ENCODE measurements around the gene C16orf86. TPM values are rescaled to one million over a fixed set of nuclear protein-coding genes. Genes with fewer than 3 reads are reported as not detected.

The C16orf86 gene
- total RNA-seq, 3 donors from 2014 or later (not counting 1 experiment from before 2014, with no cell fraction given), result 3.5 to 4.4 (median 3.6) TPM

DNA sequence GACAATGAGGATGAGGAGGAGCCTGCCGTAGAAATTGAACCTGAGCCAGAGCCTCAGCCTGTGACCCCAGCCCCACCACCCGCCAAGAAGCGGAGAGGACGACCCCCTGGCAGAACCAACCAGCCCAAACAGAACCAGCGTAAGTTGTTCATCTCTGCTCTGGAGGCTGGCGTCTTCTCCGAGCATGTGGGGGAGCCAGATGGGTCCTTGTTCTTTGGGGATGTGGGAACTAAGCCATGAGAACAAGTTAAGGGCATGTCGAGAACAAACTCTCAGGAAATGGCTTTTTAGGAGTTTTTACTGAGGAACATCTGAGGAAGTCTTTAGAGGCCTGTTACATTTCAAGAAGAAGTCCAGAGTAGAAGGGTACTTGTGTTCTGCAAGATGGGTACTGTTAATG, 29.9 kb upstream of the C16orf86 start:
- H3K27ac Mint-ChIP-seq, result no peak overlapping the region
- WGBS (ENCODE audit: insufficient coverage), result over 99% methylated on average over 8 of the region's 8 CpGs
- Histone ChIP-seq H3K4me3 (ENCODE audit: low read length) (no peak overlapping the region), H3K27ac (ENCODE audit: low read length) (no peak overlapping the region), H3K27me3 (ENCODE audit: control insufficient read depth, insufficient read depth, low read length) (no peaks in the 10 kb centered on the region), H3K9me3 (ENCODE audit: control insufficient read depth, insufficient read depth, low read length) (no peaks in the 10 kb centered on the region), H3K36me3 (ENCODE audit: control insufficient read depth, insufficient read depth, low read length) (peaks cover 52% of the 10 kb centered on the region), H3K4me1 (ENCODE audit: control insufficient read depth, insufficient read depth, low read length) (no peaks in the 10 kb centered on the region)
- TF ChIP-seq CTCF (IDR thresholded peaks at IDR 0.05), result no peak
- H3K27me3 Mint-ChIP-seq (ENCODE audit: low read depth in 2 of 2), result no peaks in the 10 kb centered on the region
- H3K4me3 Mint-ChIP-seq, result no peak overlapping the region
- DNase-seq (no peak), ATAC-seq (no peak)
- intact Hi-C loops (cut with micrococcal nuclease), result no loop called here
- H3K36me3 Mint-ChIP-seq, result peaks cover 15% of the 10 kb centered on the region
- H3K4me1 Mint-ChIP-seq, result peaks cover 4 to 6% of the 10 kb centered on the region in 2 donors
- no peaks in the 10 kb centered on the region for H3K9me3 Mint-ChIP-seq

- Histone ChIP-seq H3K4me3 (ENCODE audit: low read length) (no peak overlapping the region), H3K36me3 (ENCODE audit: control insufficient read depth, insufficient read depth, low read length) (peaks cover 43% of the 10 kb centered on the region), H3K4me1 (ENCODE audit: control insufficient read depth, insufficient read depth, low read length) (no peaks in the 10 kb centered on the region), H3K27me3 (ENCODE audit: control insufficient read depth, insufficient read depth, low read length) (no peaks in the 10 kb centered on the region), H3K9me3 (ENCODE audit: control insufficient read depth, insufficient read depth, low read length) (no peaks in the 10 kb centered on the region), H3K27ac (ENCODE audit: low read length) (no peak overlapping the region)
- Mint-ChIP-seq H3K9me3 (no peaks in the 10 kb centered on the region), H3K4me3 (no peak overlapping the region), H3K4me1 (no peaks in the 10 kb centered on the region), H3K36me3 (peaks cover 8% of the 10 kb centered on the region), H3K27ac (no peak overlapping the region), H3K27me3 (ENCODE audit: low read depth in 2 of 2) (no peaks in the 10 kb centered on the region)
- no peak for TF ChIP-seq CTCF (IDR thresholded peaks at IDR 0.05)
- no peak for DNase-seq
- intact Hi-C loops (cut with micrococcal nuclease), result no loop called here
- WGBS (ENCODE audit: insufficient coverage), result 98% methylated on average over 12 of the region's 12 CpGs
- ATAC-seq, result no peak
Observed at GRCh38 chr16:67637625-67638024, 29.0 kb upstream of the C16orf86 start.

GRCh38 chr16:67641779-67642708, 24.6 kb upstream of the C16orf86 start:
- 89% methylated on average over 10 of the region's 10 CpGs for WGBS (ENCODE audit: insufficient coverage)
- Mint-ChIP-seq H3K9me3 (no peaks in the 10 kb centered on the region), H3K4me3 (no peak overlapping the region), H3K27ac (peak overlapping the region in 1 of 2 donors; percentile 9), H3K4me1 (no peaks in the 10 kb centered on the region), H3K27me3 (ENCODE audit: low read depth in 2 of 2) (no peaks in the 10 kb centered on the region), H3K36me3 (peaks cover 1% of the 10 kb centered on the region)
- intact Hi-C loops (cut with micrococcal nuclease), result loop anchor here (5.0 kb wide), 1 partner anchor 80 kb away; the partner anchor contains the start of gene CTCF
- Histone ChIP-seq H3K4me3 (ENCODE audit: low read length) (no peak overlapping the region), H3K36me3 (ENCODE audit: control insufficient read depth, insufficient read depth, low read length) (peaks cover 26% of the 10 kb centered on the region), H3K27ac (ENCODE audit: low read length) (no peak overlapping the region), H3K27me3 (ENCODE audit: control insufficient read depth, insufficient read depth, low read length) (no peaks in the 10 kb centered on the region), H3K9me3 (ENCODE audit: control insufficient read depth, insufficient read depth, low read length) (no peaks in the 10 kb centered on the region), H3K4me1 (ENCODE audit: control insufficient read depth, insufficient read depth, low read length) (peaks cover 22% of the 10 kb centered on the region)
- ATAC-seq (no peak), DNase-seq (no peak)
- no peak for TF ChIP-seq CTCF (IDR thresholded peaks at IDR 0.05)
